Measurements from ENCODE around the gene YIF1A. TPM values are rescaled to one million over a fixed set of nuclear protein-coding genes. Genes with fewer than 3 reads are reported as not detected.

The YIF1A gene
- total and polyA plus RNA-seq, 7 experiments from 2014 or later: 25.0 to 66.2 (median 34.1) TPM

DNA sequence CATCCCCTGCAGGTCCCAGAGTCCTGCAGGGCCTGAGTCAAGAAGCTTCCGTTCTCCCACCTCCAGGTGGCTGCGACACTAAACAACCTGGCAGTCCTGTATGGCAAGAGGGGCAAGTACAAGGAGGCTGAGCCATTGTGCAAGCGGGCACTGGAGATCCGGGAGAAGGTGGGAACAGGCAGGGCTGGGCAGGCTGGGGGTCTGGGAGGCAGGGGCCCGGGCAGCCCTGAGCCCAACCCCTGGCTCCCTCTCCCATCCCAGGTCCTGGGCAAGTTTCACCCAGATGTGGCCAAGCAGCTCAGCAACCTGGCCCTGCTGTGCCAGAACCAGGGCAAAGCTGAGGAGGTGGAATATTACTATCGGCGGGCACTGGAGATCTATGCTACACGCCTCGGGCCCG, 25.2 kb downstream of the YIF1A start:
- Mint-ChIP-seq H3K27ac (no peak overlapping the region), H3K9me3 (peaks cover 0 to 5% (median 0%) of the 10 kb centered on the region in 11 donors), H3K27me3 (peaks cover 0 to 3% (median 0%) of the 10 kb centered on the region in 5 donors), H3K4me1 (peaks cover 9 to 30% (median 19%) of the 10 kb centered on the region in 7 donors), H3K4me3 (peak overlapping the region in 1 of 10 donors; percentile 73), H3K36me3 (peaks cover 0 to 25% (median 12%) of the 10 kb centered on the region in 5 donors)
- Histone ChIP-seq H3K4me3 (ENCODE audit: low read length) (no peak overlapping the region), H3K9me3 (ENCODE audit: control insufficient read depth in 2 of 3, low read length in 3 of 3) (no peaks in the 10 kb centered on the region), H3K36me3 (ENCODE audit: control insufficient read depth in 2 of 3, insufficient read depth in 3 of 3, low read length in 3 of 3) (peaks cover 0 to 67% (median 0%) of the 10 kb centered on the region in 3 experiments), H3K4me1 (ENCODE audit: control insufficient read depth in 2 of 2, insufficient read depth in 2 of 2, low read length in 2 of 2) (peaks cover 4 to 6% of the 10 kb centered on the region in 2 donors), H3K27me3 (ENCODE audit: control insufficient read depth in 2 of 2, insufficient read depth in 2 of 2, low read length in 2 of 2) (no peaks in the 10 kb centered on the region), H3K27ac (ENCODE audit: low read depth, low read length) (no peak overlapping the region)
- ChIA-PET POLR2A (interaction anchor here (0.6 kb wide), 1 partner anchor 18 kb away, joined by 3 read pairs; no protein-coding TSS in a partner anchor), CTCF (interaction anchor here (1.1 to 1.5 kb wide), 2 partner anchors 41 to 42 kb away, joined by 3 read pairs; no protein-coding TSS in a partner anchor)
- intact Hi-C loops (cut with micrococcal nuclease): loop anchor here in 1 of 2 donors (10.0 kb wide), 1 partner anchor 999 kb away; the partner anchor contains the start of gene POLA2
- ATAC-seq: no peak
- DNase-seq: no peak

DNA sequence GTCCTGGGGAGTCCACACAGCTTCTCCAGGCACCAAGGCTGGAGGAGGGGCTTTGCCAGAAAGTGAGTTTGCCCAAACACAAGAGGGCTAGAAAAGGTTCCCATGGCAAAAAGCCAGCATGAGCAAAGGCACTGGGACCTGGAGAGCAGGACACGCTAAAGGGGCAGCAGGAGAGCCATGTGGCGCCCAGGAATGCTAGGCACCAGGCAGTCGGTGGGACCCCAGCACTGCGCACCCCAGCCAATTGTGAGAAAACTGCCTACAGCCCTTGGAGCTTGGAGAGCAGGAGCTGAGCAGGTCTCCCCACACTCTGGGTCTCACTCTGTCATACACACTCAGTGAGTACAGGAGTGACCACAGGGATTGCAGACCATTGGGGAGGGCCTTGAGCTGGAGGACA, 25.7 kb downstream of the YIF1A start:
- Mint-ChIP-seq H3K27ac (peak overlapping the region in 2 of 9 donors; percentile 28 to 66), H3K9me3 (peaks cover 0 to under 1% (median 0%) of the 10 kb centered on the region in 11 donors), H3K4me3 (no peak overlapping the region), H3K4me1 (peaks cover 13 to 33% (median 21%) of the 10 kb centered on the region in 7 donors), H3K36me3 (peaks cover 0 to 25% (median 13%) of the 10 kb centered on the region in 5 donors), H3K27me3 (peaks cover 0 to under 1% (median 0%) of the 10 kb centered on the region in 5 donors)
- peaks cover 9% of the 10 kb centered on the region in 2 donors for H3K4me1 ChIP-seq (ENCODE audit: control insufficient read depth in 2 of 2, insufficient read depth in 2 of 2, low read length in 2 of 2)
- H3K36me3 ChIP-seq (ENCODE audit: control insufficient read depth in 2 of 3, insufficient read depth in 3 of 3, low read length in 3 of 3): peaks cover 0 to 62% (median 0%) of the 10 kb centered on the region in 3 experiments
- DNase-seq: no peak
- no peak overlapping the region for H3K27ac ChIP-seq (ENCODE audit: low read depth, low read length)
- ChIA-PET POLR2A (interaction anchor here (0.6 kb wide), 1 partner anchor 19 kb away, joined by 3 read pairs; no protein-coding TSS in a partner anchor), CTCF (interaction anchor here (1.1 kb wide), 1 partner anchor 41 kb away, joined by 3 read pairs; no protein-coding TSS in a partner anchor)
- H3K4me3 ChIP-seq (ENCODE audit: low read length): no peak overlapping the region
- no peak for ATAC-seq
- H3K9me3 ChIP-seq (ENCODE audit: control insufficient read depth in 2 of 3, low read length in 3 of 3): no peaks in the 10 kb centered on the region
- H3K27me3 ChIP-seq (ENCODE audit: control insufficient read depth in 2 of 2, insufficient read depth in 2 of 2, low read length in 2 of 2): no peaks in the 10 kb centered on the region
- intact Hi-C loops (cut with micrococcal nuclease): loop anchor here in 1 of 2 donors (10.0 kb wide), 1 partner anchor 998 kb away; the partner anchor contains the start of gene POLA2

DNA sequence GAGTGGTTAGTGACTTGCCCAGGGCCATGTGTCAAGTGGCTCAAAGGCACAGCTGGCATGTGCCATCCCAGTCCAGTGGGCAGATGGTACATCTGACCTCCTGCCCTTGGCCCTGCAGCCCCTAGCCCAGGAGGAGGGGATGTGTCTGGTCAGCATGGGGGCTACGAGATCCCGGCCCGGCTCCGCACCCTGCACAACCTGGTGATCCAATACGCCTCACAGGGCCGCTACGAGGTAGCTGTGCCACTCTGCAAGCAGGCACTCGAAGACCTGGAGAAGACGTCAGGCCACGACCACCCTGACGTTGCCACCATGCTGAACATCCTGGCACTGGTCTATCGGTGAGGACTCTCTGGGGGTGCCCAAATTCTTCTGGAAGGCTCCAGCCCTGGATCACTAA, 26.2 kb downstream of the YIF1A start:
- Histone ChIP-seq H3K9me3 (ENCODE audit: control insufficient read depth in 2 of 3, low read length in 3 of 3) (no peaks in the 10 kb centered on the region), H3K4me1 (ENCODE audit: control insufficient read depth in 2 of 2, insufficient read depth in 2 of 2, low read length in 2 of 2) (peaks cover 9% of the 10 kb centered on the region in 2 donors), H3K27me3 (ENCODE audit: control insufficient read depth in 2 of 2, insufficient read depth in 2 of 2, low read length in 2 of 2) (no peaks in the 10 kb centered on the region), H3K36me3 (ENCODE audit: control insufficient read depth in 2 of 3, insufficient read depth in 3 of 3, low read length in 3 of 3) (peaks cover 0 to 67% (median 0%) of the 10 kb centered on the region in 3 experiments), H3K27ac (ENCODE audit: low read depth, low read length) (no peak overlapping the region), H3K4me3 (ENCODE audit: low read length) (no peak overlapping the region)
- no peak for ATAC-seq
- peaks cover 13 to 27% (median 19%) of the 10 kb centered on the region in 7 donors for H3K4me1 Mint-ChIP-seq
- intact Hi-C loops (cut with micrococcal nuclease): loop anchor here in 1 of 2 donors (10.0 kb wide), 1 partner anchor 998 kb away; the partner anchor contains the start of gene POLA2
- no peaks in the 10 kb centered on the region for H3K27me3 Mint-ChIP-seq
- H3K27ac Mint-ChIP-seq: peak overlapping the region in 1 of 9 donors; percentile 66
- POLR2A ChIA-PET: no interaction called here
- H3K4me3 Mint-ChIP-seq: no peak overlapping the region
- no peak for DNase-seq
- no peaks in the 10 kb centered on the region for H3K9me3 Mint-ChIP-seq
- peaks cover 0 to 25% (median 13%) of the 10 kb centered on the region in 5 donors for H3K36me3 Mint-ChIP-seq
- CTCF ChIA-PET: interaction anchor here (1.1 kb wide), 1 partner anchor 40 kb away, joined by 3 read pairs; no protein-coding TSS in a partner anchor

DNA sequence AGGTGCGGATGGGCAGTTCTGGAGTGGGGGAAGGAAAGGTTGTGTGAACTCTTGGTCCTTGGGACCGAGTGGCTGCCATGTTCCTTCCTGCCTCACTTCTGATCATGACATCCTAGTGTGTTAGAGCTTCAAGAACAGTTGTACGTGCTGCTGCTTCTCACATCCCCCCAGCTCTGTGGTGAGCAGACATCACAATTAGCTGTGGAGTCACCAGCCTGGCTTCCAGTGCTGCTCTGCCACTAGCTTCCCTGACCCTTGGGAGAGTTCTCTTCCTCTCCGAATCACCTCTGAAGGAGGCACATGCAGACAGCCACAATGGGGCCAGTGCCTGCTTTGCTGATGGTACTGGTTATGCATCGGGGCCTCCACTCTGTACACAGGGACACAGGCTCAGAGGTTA, 26.8 kb downstream of the YIF1A start:
- no peak for ATAC-seq

DNA sequence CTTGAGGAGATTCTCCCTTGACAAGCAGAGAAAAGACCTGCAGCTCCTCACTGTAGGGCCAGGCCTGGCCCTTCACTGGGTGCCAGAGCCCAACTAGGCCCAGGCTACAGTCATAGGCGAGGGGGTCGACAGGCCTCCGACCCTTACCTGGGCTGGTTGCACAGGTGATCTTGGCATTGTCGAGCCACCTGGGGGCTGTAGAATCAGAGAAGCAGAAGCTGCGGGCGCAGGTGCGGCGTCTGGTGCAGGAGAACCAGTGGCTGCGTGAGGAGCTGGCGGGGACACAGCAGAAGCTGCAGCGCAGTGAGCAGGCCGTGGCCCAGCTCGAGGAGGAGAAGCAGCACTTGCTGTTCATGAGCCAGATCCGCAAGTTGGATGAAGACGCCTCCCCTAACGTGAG, 27.4 kb downstream of the YIF1A start:
- DNase-seq: no peak
- Mint-ChIP-seq H3K27me3 (no peaks in the 10 kb centered on the region), H3K9me3 (peaks cover 0 to 6% (median 0%) of the 10 kb centered on the region in 11 donors), H3K4me3 (no peak overlapping the region), H3K4me1 (peaks cover 16 to 24% (median 19%) of the 10 kb centered on the region in 7 donors), H3K27ac (no peak overlapping the region), H3K36me3 (peaks cover 0 to 25% (median 13%) of the 10 kb centered on the region in 5 donors)
- no peaks in the 10 kb centered on the region for H3K9me3 ChIP-seq (ENCODE audit: control insufficient read depth in 2 of 3, low read length in 3 of 3)
- peaks cover 12 to 13% of the 10 kb centered on the region in 2 donors for H3K4me1 ChIP-seq (ENCODE audit: control insufficient read depth in 2 of 2, insufficient read depth in 2 of 2, low read length in 2 of 2)
- no peak for ATAC-seq
- ChIA-PET CTCF (interaction anchor here (0.6 kb wide), 1 partner anchor 76 kb away, joined by 3 read pairs; no protein-coding TSS in a partner anchor), POLR2A (interaction anchor here (1.1 kb wide), 1 partner anchor 19 kb away, joined by 4 read pairs; no protein-coding TSS in a partner anchor)
- no peak overlapping the region for H3K27ac ChIP-seq (ENCODE audit: low read depth, low read length)
- H3K4me3 ChIP-seq (ENCODE audit: low read length): no peak overlapping the region
- peaks cover 0 to 68% (median 0%) of the 10 kb centered on the region in 3 experiments for H3K36me3 ChIP-seq (ENCODE audit: control insufficient read depth in 2 of 3, insufficient read depth in 3 of 3, low read length in 3 of 3)
- intact Hi-C loops (cut with micrococcal nuclease): loop anchor here in 1 of 2 donors (10.0 kb wide), 1 partner anchor 997 kb away; the partner anchor contains the start of gene POLA2
- no peaks in the 10 kb centered on the region for H3K27me3 ChIP-seq (ENCODE audit: control insufficient read depth in 2 of 2, insufficient read depth in 2 of 2, low read length in 2 of 2)

More for the DNA sequence above, 26.8 kb downstream of the YIF1A start:
- no peaks in the 10 kb centered on the region for H3K27me3 ChIP-seq (ENCODE audit: control insufficient read depth in 2 of 2, insufficient read depth in 2 of 2, low read length in 2 of 2)
- H3K36me3 Mint-ChIP-seq: peaks cover 0 to 25% (median 13%) of the 10 kb centered on the region in 5 donors
- no peak overlapping the region for H3K27ac Mint-ChIP-seq
- no peak overlapping the region for H3K27ac ChIP-seq (ENCODE audit: low read depth, low read length)
- peaks cover 13 to 24% (median 18%) of the 10 kb centered on the region in 7 donors for H3K4me1 Mint-ChIP-seq
- intact Hi-C loops (cut with micrococcal nuclease): loop anchor here in 1 of 2 donors (10.0 kb wide), 1 partner anchor 997 kb away; the partner anchor contains the start of gene POLA2
- ChIA-PET CTCF (no interaction called here), POLR2A (no interaction called here)
- H3K27me3 Mint-ChIP-seq: no peaks in the 10 kb centered on the region
- DNase-seq: no peak
- H3K4me1 ChIP-seq (ENCODE audit: control insufficient read depth in 2 of 2, insufficient read depth in 2 of 2, low read length in 2 of 2): peaks cover 9% of the 10 kb centered on the region in 2 donors
- H3K4me3 Mint-ChIP-seq: peak overlapping the region in 1 of 10 donors; percentile 16
- no peak overlapping the region for H3K4me3 ChIP-seq (ENCODE audit: low read length)
- H3K36me3 ChIP-seq (ENCODE audit: control insufficient read depth in 2 of 3, insufficient read depth in 3 of 3, low read length in 3 of 3): peaks cover 0 to 68% (median 0%) of the 10 kb centered on the region in 3 experiments
- no peaks in the 10 kb centered on the region for H3K9me3 Mint-ChIP-seq
- no peaks in the 10 kb centered on the region for H3K9me3 ChIP-seq (ENCODE audit: control insufficient read depth in 2 of 3, low read length in 3 of 3)

DNA sequence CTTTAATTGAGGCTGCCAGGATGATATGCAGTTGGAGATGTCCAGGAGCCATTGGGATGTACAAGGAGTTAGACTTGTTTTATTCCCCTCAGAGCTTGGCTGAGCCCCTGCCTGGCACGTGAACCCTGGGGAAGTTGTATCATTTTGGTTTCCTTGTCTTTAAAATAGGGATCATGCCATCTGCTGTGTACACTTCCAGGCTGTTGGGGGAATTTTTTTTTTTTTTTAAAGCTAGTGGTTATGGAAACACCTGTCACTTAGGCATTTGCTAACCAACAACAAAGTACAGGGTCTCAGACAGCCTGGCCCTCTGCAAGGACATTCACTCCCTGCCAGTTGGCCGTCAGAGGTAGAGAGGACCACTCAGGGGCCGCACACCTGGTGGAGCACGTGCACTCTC, 29.0 kb downstream of the YIF1A start:
- Histone ChIP-seq H3K4me3 (ENCODE audit: low read length) (no peak overlapping the region), H3K4me1 (ENCODE audit: control insufficient read depth in 2 of 2, insufficient read depth in 2 of 2, low read length in 2 of 2) (peaks cover 18 to 20% of the 10 kb centered on the region in 2 donors), H3K9me3 (ENCODE audit: control insufficient read depth in 2 of 3, low read length in 3 of 3) (no peaks in the 10 kb centered on the region), H3K36me3 (ENCODE audit: control insufficient read depth in 2 of 3, insufficient read depth in 3 of 3, low read length in 3 of 3) (peaks cover 0 to 58% (median 0%) of the 10 kb centered on the region in 3 experiments), H3K27ac (ENCODE audit: low read depth, low read length) (no peak overlapping the region), H3K27me3 (ENCODE audit: control insufficient read depth in 2 of 2, insufficient read depth in 2 of 2, low read length in 2 of 2) (no peaks in the 10 kb centered on the region)
- H3K4me1 Mint-ChIP-seq: peaks cover 21 to 33% (median 29%) of the 10 kb centered on the region in 7 donors
- POLR2A ChIA-PET: interaction anchor here (1.1 to 1.4 kb wide), 2 partner anchors 19 to 112 kb away, joined by 3 to 4 read pairs; no protein-coding TSS in a partner anchor
- peaks cover 0 to 6% (median 0%) of the 10 kb centered on the region in 11 donors for H3K9me3 Mint-ChIP-seq
- intact Hi-C loops (cut with micrococcal nuclease): loop anchor here in 1 of 2 donors (2.0 to 10.0 kb wide), 2 partner anchors 401 to 995 kb away; partner anchors contain the start of genes CFL1 and POLA2
- peak overlapping the region in 6 of 10 donors; percentile 19 to 97 (median 45) for H3K4me3 Mint-ChIP-seq
- peaks cover 0 to 25% (median 13%) of the 10 kb centered on the region in 5 donors for H3K36me3 Mint-ChIP-seq
- ATAC-seq (no peak), DNase-seq (no peak)
- CTCF ChIA-PET: interaction anchor here (0.6 to 2.3 kb wide), 4 partner anchors 8 to 216 kb away, joined by 3 to 9 read pairs (median 5); partner anchors contain the start of gene RAB1B
- peak overlapping the region in 4 of 9 donors; percentile 55 to 82 (median 70) for H3K27ac Mint-ChIP-seq
- H3K27me3 Mint-ChIP-seq: no peaks in the 10 kb centered on the region

All from naive thymus-derived CD4-positive, alpha-beta T cell (primary cell).